Pulmonary artery endothelial cell (primary cell): ENCODE results near the gene E2F6. TPM values are rescaled to one million over a fixed set of nuclear protein-coding genes. Genes with fewer than 3 reads are reported as not detected.

Source experiments
- DNase-seq: peaks from one replicate; pipeline ENCODE4 v3.0.0-alpha.2; 2011; ENCODE audit warnings: low read depth, low spot score
- total RNA-seq: library from RNA; depleted of rRNA; stranded (reverse); fragments of >200 nt; gene quantifications from 2 replicates; pipeline ENCODE4 v1.2.3, GENCODE V29; 2014

The E2F6 gene
- total RNA-seq = 12.0 and 12.4 TPM in 2 replicates

DNA sequence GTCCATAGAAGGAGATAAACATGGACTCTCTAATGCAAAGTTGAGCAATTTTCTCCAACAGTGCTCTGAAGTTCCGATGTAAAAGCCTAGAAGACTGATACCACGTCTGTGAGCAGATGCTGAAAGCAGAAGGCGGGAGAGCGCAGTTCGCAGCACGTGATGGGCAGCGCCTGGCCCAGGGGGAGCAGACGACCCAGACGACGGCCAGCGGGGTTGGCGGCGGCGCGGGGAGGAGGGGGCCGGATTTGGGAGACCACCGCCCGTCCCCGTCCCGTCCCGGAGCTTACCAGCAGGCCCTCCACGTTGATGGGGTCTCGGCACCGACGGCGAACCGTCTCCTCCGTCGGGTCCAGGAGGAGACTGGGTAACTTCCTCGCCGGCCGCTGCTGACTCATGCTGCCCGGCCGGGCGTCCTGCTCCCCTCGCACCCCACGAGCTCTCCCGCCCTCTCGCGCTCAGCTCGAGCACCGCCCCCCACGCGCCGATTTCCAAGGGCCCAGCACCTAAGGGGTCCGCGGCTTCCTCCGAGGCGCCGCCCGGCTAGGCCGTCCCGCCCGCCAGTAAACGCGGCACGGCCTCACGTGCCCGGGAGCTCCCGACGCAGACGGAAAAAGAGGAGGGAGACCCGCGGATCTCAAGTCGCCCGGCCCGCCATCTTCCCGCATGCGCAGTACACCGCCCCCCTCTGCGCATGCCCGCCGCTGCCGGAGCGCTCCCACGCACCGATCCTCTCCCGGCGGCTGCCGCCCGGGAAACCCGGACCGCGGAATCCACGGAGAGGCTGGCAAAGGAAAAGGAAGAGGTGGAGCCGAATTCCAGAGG is at the start of gene E2F6:
Gene E2F6, minus strand, starts transcription at position 677 of the 822 bp plus-strand sequence. Its CDS starts 282 bp downstream, at position 395.
- DNase-seq = peak; percentile 71

- no peak for DNase-seq
Observed at GRCh38 chr2:11515490-11515981, 49.6 kb upstream of the E2F6 start.

GRCh38 chr2:11514904-11515303 is 48.9 kb upstream of the E2F6 start:
- no peak for DNase-seq

DNA sequence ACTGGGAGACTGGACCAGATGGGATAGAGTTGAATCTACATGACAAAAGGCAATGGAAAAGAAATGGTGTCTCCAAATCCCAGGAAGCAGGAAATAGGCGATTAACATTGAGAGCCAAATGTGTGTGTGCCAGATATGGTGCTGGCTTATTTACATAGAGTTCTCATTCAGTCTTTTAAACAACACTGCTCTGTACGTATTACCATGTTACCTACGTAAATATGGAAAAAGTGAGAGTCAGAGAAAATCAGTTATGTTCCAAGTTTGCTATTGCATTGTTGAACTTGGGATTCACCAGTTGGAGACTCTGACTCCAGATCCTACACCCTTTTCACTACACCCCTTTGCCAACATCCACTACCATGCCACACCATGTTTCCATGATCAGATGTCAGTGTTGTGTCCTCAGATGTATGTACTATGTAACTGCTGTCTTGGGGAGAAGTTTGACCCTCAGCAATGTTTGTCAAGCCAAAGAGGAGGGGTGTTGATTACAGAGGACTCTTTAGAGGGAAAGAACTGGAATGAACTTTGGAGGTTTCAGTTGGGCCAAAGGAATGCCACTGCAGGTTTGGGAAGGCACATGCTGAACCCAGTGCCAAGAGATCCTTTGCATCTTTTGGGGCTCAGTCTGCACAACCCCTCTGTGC is 48.2 kb upstream of the E2F6 start:
- no peak for DNase-seq

GRCh38 chr2:11513319-11513718 is 47.4 kb upstream of the E2F6 start:
- no peak for DNase-seq

DNA sequence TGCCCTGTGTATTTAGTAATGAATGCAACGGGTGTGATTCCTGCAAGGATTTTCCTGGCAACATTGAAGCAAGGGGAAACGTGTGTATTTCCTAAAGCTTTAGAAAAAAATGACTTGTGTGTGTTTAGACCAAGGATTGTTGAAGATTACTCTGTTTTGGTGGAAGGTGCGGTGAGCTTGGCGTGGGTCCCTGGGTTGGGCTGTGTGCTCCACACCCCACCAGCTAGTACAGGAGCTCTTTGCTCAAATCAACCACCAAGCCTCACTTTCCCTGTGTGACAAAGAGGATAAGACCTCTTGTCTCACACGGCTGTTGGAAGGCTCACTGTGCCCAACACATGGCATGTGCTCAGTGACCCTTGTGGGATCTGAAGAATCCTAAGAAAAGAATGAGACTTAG is 46.5 kb upstream of the E2F6 start:
- no peak for DNase-seq

- no peak for DNase-seq
Observed at GRCh38 chr2:11509657-11510360, 43.8 kb upstream of the E2F6 start.

- DNase-seq = no peak
Observed at GRCh38 chr2:11508279-11508678, 42.3 kb upstream of the E2F6 start.

- no peak for DNase-seq
Observed at GRCh38 chr2:11507517-11507916, 41.6 kb upstream of the E2F6 start.

GRCh38 chr2:11506611-11506969 is 40.6 kb upstream of the E2F6 start:
- DNase-seq = no peak

- DNase-seq = no peak
Observed at GRCh38 chr2:11505652-11506610, 40.0 kb upstream of the E2F6 start.

DNA sequence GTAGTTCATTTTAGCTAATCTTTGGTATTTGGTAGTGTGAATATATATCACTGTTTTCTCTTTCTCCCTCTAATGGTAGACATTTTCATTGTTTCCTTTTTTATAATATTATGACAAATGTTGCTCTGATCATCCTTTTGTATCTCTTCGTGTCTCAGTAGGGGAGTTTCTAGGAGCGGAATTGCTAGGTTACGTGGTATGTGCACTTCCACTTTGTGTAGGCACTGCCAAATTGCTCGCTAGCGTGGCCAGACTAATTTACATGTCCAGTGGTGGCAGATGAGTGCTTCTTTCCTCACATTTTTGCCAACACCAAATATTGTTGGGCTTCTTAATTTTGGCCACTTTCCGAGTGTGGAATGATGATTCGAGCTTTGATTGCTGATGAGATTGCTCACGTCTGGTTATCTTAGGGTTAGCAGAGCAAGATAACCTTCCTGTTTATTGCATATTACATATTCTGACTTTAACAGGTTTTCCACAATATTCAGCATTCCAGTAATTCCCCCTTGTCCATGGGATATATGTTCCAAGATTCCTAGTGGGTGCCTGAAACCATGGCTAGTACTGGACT is 37.5 kb upstream of the E2F6 start:
- DNase-seq = no peak

DNA sequence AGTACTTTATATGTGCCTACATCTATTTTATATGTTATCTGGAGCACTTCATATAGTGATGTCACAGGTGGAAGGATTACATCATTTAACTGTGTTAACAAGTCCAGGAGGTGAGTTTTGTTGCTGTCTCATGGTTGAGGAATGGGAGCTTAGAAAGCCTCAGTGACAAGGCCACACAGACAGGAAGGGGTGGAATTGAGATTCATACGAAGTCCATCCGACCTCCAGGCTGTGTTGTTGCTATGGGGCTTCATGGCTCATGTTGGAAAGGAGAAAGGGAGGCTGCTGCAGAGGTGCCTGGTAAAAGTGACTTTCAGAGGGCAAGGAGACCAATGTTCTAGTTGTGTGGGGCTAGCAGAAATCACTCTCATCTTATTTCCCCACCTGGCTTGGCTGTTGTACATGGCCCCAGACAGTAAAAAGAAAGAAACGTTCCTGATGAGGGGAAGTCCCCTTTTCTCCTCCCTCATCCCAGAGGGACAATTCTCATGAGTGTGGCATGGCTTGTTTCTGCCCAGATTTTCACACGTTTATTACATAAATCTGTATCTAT is 36.9 kb upstream of the E2F6 start:
- no peak for DNase-seq

DNA sequence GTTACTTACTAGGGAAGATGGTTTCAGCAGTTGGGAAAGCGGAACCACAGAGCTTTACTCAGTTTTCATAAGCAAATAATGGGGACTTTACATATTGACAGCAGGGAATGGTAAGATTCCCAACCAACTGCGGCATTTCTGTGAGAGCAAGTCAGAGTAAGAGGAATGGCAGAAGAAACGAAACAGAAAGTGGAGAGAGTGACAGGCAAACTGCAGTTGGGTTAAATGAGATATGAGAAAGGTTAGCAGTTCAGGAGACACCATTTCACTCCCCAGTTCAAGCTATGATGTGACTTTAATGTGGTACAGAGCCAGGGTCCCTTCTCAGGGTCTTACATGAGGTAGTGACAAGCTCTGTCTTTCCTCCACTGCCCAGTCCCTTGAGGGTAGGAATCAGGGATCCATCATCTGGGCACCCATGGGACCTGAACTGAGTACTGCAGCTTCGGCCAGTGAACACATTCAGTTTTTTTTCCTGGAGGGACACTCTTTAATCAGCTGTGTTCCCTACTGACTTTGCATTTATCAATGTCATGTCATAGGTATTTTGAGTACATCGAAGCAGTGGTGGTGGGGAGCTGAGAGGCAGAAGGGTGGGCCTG is 34.8 kb upstream of the E2F6 start:
- no peak for DNase-seq

- no peak for DNase-seq
Observed at GRCh38 chr2:11499081-11499743, 33.3 kb upstream of the E2F6 start.

GRCh38 chr2:11498543-11499034 is 32.6 kb upstream of the E2F6 start:
- DNase-seq = no peak

GRCh38 chr2:11495844-11496681 is 30.1 kb upstream of the E2F6 start:
- no peak for DNase-seq

DNA sequence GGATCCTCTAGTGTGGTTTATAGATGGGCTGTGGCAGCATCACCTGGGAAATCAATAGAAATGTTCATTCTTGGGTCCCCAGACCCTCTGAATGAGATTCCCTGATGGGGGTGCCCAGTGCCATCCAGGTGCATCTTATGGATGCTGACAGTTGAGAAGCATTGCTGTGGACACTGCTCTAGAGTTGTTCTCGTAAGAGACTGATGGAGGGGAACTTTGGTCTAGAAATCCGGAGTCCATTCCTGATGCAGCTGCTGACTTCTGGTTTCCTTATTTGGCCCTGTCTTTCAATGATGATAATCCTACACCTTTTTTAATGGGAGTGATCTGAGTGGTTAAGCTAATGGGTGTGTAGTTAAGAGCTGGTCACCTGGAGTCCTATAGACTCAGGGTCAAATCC is 28.3 kb upstream of the E2F6 start:
- no peak for DNase-seq
